HG02623 (cell line): ENCODE data around the gene SUMF1.
"Not testable (repeated sequence)": the region's sequence is repeated elsewhere in the genome, so short reads cannot be mapped to it uniquely, and the experiment has no call there.

Experiments used
- ATAC-seq: cut with Tn5 transposase; IDR thresholded peaks from one replicate; pipeline ENCODE4 v1.9.1; 2021; ENCODE audit warnings: moderate library complexity; ENCODE audit not compliant: unreplicated experiment

Gene SUMF1

GRCh38 chr3:4341336-4341675 is 125.8 kb downstream of the SUMF1 start:
- ATAC-seq: no peak

DNA sequence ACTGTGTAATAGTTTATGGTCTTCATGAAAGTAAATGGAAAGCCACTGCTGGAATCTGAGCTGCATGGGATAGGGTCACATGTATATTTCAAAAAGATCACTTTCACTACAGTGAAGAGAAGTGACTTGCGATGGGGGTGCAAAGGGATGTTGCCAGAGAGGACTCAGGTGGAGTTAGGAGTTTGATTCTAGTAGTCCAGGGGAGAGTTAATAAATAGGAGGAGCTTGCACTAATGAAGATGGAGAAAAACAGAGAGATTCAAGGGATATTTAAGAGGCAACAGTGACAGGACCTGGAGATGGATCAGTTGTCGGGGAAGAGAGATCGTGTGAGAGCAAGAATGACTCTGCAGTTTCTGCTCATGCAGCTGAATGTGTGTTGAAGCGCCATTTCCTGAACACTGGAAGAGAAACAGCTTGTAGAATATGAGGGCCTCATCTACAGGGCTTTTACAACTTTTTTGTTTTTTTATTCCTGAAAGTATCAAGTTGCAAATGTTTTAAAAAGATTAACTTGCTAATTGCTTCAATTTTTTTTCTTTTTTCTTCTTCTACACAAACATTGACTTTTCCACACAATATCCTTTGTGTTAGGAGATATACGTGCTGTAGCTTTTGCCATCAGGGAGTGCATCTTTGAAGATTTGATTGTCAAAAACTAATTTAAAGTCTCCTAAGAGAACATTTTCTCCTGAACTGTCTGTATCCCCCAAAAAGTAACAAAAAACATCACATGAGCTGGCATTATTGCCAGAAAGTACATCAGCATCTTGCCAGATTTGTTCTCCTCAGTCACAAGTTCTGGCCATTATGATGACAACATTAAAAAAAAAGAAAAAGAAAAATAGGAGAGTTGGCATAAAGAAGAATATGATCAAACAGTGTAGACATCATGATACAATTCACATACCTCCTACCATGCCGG is 126.4 kb downstream of the SUMF1 start:
- ATAC-seq: no peak

DNA sequence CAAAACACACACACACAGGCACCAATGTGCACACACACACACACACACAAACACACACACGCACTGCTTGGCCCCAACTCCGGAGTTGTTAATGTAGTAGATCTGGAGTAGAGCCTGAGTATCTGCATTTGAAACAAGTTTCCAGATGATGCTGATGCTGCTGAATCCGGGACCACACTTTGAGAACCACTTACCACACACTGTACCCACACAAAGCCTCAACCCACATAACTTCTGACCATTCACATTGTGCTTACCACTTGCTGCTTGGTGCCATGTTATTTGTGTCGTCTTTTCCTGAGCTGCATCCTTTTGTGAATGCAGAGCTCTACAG is 127.0 kb downstream of the SUMF1 start:
- ATAC-seq: no peak

DNA sequence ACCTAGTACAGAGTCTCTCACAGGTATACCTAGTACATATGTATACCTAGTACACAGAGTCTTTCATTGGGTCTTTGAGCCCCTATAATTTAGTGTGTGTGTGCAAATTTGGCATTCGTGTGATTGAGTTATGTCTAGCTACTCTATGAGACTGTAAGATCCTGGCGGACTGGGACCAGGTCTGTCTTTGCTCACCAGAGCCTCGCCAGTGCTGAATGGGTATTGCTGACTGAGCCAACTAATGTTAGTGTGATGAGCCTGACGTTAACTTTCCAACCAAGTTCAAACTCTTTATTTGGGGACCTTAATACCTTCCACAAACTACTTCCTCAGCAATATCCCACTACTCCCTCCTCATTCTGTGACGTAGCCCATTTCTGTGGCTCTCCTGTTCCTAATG is 128.3 kb downstream of the SUMF1 start:
- no peak for ATAC-seq

DNA sequence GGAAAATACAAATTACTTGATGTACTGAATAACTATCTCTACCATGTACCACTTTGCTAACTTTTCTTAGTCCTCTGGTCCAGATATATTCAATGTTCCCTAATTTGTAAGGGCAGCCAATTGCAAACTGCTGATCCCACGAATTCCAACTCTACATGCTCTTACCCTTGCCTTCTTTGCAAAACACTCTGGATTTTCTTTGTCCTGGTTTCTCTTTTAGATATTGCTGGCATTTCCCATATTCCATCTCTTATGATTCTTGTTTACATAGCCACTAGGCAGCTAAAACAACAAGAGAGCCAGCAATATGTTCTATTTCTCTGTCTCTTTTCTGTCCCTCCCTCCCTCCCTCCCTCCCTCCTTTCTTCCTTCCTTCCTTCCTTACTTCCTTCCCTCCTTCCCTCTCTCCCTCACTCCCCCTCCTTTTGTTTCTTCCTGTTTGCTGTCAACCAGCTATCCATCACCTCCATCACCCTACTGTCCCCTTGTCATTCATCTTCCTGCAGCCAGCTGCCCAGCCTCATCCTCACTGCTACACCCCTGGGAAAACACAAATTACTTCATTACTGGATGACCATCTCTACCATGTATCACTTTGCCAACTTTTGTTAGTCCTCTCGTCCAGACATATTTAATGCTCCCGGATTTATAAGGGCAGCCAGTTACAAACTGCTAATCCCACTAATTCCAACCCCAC is 130.1 kb downstream of the SUMF1 start:
- no peak for ATAC-seq

DNA sequence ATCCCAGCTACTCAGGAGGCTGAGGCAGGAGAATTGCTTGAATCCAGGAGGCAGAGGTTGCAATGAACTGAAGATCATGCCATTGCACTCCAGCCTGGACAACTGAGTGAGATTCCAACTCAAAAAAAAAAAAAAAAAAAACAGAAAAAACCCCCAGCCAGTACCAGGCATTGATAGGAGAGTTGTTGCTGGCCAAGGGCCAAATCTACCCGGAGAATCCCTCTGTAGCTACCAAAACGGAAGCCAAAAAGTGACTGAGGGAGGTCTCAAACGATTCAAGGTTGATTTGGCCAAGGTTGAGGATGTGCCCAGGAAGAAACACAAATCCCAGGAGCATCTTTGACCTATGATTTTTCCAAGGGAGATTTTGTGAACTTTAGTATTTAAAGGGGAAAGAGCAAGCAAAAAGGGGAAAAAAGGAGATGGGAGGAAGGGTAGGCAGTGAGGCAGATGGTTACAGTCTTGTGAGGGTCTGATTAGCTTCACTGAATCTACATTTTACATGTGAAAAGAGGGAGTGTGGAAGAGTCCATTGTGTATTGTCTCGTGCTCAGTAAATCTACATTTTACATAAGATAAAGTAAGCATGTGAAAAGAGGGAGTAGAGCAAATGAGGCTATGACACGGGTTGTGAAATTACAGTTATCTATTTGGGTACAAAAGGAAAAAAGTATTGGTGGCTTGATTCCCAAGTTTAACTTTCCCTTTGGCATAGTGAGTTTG is 131.1 kb downstream of the SUMF1 start:
- no peak for ATAC-seq

- no peak for ATAC-seq
Measured at GRCh38 chr3:4334548-4334947, 132.5 kb downstream of the SUMF1 start.

DNA sequence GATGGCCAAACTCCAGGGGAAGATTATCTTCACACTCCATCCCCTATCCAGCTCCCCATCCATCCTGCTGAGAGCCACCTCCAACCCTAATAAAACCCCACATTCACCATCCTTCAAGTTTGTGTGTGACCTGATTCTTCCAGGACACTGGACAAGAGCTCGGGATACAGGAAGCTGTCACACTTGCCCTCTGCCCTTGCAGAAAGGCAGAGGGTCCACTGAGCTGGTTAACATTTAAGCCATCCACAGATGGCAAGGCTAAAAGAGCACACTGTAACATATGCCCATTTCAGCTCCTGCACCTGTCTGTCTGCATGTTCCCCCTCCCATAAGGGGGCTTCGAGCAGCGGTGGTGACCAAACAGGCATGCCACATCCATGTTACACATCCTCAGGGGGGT is 134.1 kb downstream of the SUMF1 start:
- ATAC-seq: no peak

- ATAC-seq: no peak
Measured at GRCh38 chr3:4332574-4332973, 134.5 kb downstream of the SUMF1 start.

DNA sequence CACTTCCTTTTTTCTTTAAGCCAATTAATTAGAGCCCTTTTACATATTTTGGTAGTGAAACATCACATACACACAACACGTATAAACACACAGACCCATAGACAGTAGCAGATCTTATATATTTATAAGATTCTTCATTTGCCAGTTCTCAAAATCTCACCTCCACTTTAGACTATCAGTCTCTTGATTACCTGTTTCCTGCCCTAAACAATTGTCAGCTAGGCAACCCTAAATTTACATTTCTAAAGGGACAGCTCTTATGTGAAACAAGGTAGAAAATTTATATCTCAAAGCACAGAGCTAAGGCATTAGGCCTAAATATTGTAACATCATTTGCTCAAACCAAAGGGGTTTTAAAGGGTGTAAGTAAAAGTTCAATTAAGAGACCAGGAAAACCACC is 135.0 kb downstream of the SUMF1 start:
- ATAC-seq: no peak

- ATAC-seq: not testable (repeated sequence)
Measured at GRCh38 chr3:4329806-4330205, 137.3 kb downstream of the SUMF1 start.

DNA sequence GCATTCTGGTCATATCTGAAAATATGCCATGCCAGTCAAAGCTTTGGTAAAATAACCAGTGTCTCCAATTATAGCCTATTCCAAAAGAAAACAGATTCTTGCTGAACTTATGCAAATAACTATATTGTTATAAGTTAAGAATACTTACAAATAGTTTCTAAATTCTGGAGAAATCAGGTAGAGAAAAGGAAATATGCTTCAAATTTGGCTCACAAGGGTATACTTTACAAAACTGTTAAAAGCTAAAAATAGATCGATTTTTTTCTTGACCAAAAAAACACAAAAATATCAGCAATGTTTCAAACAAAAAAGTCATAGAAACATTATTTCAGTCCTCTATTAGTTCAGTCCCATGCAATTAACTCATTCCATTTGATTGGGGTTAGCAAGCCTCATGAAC is 140.2 kb downstream of the SUMF1 start:
- no peak for ATAC-seq

- no peak for ATAC-seq
Measured at GRCh38 chr3:4323246-4324027, 143.6 kb downstream of the SUMF1 start.

DNA sequence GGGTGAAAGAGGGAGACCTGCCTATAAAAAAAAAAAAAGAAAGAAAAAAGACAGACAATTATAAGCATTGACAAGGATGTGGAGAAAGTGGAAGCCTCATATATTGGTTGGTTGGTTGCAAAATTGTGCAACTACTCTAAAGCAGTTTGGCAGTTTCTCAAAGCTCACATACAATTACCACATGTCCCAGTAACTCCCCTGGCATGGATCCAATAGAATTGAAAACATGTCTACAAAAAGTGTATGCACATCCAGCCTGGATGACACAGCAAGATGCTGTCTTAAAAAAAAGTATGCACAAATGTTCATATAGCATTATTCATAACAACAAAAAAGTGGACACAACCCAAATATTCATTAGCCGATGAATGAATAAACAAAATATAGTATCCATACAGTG is 144.4 kb downstream of the SUMF1 start:
- no peak for ATAC-seq

DNA sequence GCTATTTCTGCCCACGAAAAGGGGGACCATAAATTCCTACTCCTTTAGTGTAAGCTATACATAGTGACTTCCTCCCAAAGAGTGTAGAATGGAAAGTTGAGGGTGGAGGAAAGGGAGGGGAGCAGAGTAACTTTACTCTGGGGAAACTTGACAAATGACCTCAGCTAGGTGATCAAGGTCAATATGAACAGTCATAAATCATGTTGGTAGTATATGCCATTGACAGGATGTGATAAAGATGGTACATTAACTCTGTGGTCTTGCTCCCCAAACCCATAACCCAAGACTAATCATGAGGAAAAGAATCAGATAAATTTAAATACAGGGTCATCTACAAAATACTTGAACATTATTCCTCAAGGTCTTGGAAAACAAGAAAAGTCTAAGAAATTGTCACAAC is 145.3 kb downstream of the SUMF1 start:
- ATAC-seq: no peak

- ATAC-seq: no peak
Measured at GRCh38 chr3:4320096-4320911, 146.8 kb downstream of the SUMF1 start.

DNA sequence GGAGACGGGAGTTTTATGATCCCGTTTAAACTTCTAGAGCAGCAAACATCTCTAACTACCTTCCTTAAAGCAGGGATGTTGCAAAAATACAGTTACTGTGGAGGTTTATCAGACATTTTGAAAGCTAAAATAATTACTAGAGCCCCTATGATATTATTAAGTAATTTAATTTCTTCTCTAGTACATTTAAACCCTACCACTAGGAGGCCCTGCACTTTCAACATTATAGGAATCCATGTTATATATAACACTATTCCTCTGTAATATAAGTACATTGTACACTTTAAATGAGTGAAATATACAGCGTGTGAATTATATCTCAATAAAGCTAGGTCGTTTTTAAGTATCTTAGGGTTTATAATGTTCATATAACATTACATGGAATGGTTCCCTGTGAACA is 152.4 kb downstream of the SUMF1 start:
- no peak for ATAC-seq

- ATAC-seq: no peak
Measured at GRCh38 chr3:4313606-4314293, 153.3 kb downstream of the SUMF1 start.

DNA sequence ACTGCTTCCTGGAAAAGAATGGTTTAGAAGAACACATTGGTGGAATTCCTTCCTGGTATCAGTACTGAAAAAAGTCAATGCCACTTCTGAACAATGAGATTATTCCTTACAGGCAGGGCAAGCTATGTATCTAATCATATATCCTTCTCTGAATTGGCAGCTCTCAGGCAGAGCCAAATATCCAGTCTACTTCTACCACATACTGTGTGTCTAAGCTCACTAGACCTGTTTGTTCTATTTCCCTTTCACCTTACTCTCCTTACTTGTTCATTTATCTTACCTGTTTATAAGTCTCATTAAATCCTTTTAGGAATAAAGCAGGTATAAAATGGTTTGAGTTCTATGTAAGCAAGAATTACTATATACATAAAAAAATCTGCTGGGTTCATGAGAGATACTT is 155.6 kb downstream of the SUMF1 start:
- no peak for ATAC-seq
